Stimulated activated CD8-positive, alpha-beta memory T cell treated with anti-CD3 and anti-CD28 coated beads, Interleukin-12 subunit alpha, Interleukin-12 subunit beta, amount 100 ng/mL, for 1 hour (primary cell): Measurements from ENCODE around the gene DUSP16.

Experiments used
- DNase-seq: peaks from one replicate; pipeline ENCODE4 v3.0.0-alpha.2; 2020; ENCODE audit warnings: low read depth

DUSP16 gene

DNA sequence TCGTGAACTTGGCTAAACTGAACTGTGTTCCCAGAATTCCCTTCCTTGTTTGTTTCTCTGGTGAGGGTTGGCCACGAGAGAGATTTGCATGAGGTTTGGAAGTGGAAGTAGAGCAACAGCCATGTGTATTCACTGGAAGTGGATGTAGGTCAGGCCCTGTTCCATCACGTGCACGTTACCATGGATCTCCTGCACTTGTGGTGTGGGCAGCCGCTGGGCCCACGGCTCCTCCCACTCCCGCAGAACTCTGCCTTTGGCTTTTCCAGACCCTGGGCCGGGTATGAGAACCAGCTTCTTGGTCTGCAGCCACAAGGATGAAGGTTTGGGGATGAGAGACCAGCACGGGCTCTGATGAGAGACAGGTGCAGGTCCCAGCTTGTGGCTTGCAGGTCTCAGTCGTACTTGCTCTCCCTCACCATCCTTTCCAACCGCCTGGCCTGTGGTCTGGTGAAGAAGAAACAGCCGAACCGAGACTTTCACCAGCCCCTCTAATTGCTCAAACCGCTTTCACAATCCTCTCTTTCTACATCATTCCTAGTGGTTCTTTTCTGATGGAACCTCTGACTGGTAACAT lies 94.9 kb downstream of the DUSP16 start:
- DNase-seq: no peak

DNA sequence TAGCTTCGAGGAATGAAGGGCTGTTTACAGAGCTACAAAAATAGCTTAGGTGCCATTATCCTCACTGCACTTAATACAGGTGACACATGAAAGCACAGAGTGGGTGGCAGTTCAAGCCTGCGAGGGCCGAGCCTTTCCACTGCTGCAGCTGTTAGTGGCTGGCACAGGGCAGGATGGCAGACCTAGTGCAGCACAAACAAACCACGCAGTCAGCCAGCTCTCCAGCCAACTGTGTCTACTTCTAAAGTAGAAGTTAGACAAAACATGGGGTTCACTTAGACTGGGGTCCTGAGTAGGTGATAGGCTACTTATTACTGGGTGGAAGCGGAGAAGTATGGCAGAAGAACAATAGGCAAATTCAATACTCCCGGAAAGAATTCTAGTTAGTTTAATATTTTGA lies 95.4 kb downstream of the DUSP16 start:
- DNase-seq: no peak

DNA sequence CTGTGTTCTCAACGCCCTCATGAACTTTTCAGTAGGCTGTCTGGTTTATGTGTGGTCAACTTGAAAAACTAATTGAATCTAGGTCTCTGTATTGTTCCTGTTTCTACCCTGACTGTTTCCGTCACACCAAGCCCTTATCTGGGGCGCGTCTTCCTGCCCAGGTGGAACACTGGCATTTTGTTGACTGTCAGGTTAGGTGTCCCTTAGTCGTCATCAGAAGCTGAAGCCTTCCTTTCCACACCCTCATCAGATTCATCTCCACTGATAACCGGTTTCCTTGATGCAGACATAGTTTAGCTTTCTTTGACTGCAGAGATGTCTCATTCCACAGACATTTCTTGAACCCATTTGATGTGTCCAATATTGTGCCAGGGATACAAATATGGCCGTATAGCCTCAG lies 96.5 kb downstream of the DUSP16 start:
- peak; percentile 43 for DNase-seq

DNA sequence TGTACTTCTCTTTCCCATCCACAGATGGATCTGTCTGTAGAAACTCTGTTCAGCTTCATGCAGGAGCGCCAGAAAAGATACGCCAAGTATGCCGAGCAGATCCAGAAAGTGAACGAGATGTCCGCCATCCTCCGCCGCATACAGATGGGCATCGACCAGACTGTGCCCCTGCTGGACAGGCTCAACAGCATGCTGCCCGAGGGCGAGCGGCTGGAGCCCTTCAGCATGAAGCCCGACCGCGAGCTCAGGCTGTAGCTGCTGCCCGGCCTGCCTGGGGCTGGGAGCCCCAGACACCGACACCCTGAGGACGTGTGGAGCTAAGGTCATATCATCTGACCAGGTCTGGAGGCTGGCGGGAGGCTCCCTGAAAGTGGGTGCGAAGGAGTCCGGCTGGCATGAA lies 97.1 kb downstream of the DUSP16 start:
- DNase-seq: no peak

DNA sequence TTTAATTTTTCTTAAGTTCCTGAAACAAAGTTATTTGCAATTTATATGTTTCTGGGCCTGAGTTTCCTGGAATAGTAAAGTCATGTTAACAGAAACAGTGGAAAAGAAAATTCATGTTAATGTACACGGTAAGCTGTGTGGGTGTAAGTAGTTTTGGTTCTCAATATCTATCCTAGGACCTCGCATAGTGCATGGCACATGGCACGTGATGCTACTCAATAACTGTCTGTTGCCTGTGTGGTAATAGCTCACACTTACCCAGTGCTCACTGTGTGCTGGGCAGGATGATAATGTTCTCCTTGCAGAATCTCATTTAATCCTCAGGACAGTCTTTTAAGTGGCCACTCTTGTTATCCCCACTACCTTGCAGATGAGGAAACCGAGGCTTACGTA lies 100.7 kb downstream of the DUSP16 start:
- DNase-seq: no peak

DNA sequence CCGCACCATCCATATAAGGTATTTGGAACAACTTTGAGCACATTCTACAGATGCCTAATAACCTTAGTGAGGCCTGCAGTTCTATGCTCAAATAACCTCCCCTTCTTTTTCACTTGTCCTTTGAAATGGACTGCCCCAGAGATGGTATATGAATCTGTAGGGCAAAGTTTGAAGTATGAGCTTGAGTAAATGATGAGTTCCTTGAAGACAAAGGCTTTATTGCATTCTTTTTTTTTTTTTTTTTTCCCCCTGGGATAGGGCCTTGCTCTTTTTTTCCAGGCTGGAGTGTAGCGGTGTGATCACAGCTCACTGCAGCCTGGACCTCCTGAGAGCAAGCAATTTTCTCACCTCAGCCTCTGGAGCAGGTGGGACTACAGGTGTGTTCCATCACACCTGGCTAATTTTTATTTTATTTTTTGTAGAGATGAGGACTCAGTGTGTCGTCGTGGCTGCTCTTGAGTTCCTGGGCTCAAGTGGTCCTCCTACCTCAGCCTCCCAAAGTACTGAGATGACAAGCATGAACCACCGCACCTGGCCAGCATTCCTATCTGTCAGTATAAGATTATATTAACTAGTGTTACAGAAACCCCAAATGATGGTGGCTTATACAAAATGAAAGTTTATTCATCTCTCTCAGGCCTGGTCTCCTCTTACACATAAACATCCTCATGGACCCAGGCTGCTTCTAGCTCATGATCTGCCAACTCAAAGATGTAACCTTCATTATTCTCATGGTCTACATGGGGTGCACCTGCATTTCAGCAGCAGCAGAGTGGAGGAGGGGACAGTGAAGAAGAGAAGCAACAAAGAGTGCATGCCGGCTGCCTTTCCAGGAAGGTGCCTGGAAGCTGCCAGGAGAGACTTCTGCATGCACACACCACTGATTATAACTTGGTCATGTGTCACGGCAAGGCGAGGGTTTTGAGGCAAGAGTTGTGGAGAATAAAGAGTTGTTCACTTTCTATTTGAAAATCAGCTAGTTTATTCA lies 101.4 kb downstream of the DUSP16 start:
- no peak for DNase-seq

DNA sequence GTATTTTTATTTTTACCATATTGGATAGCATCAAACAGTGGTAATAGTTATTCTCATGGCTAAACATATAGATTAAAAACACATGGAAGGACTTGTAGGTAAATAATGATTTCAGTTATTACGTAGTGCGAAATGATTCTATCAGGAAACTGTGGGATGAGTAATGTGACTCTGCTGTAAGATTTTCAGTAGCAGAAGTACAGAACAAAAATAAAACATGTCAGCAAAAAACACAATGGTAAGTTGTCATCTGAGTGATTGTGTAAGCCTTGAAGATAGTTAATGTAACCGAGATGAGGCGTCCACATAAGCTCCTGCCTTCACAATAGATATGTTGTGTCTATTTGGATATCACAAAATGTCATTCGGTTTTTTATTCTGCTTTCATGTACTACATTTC lies 106.0 kb downstream of the DUSP16 start:
- DNase-seq: no peak

DNA sequence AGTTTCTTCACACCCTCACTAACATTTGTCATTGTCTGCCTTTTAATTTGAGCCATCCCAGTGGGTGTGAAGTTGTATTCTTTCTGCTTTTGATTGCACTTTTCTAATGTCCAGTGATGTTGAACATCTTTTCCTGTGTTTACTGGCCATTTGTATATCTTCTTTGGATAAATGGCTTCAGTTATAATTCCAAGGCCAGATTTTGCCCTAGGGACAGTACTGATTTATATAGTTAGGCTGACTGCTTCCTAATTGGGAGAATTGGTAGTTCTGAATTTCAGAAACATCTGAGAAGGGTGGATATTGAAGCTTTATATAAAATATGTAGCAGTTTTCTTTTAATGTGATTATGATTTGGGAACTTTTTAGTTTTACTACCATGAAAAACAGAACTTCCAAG lies 108.3 kb downstream of the DUSP16 start:
- no peak for DNase-seq

DNA sequence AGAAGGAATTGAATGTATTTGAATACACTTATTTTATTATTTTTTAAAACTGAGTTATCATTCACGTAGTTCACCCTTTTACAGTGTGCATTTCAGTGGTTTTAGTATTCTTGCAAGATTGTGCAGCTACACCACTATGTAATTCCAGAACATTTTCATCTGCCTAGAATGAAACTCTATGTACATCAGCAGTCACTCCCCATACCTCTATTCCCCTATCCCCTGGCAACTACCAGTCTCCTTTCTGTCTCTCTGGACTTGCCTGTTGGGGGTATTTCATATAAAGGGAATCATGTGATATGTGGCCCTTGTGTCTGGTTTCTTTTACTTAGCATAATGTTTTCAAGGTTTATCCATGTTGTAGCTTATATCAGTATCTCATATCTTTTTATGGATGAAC lies 109.0 kb downstream of the DUSP16 start:
- no peak for DNase-seq

DNA sequence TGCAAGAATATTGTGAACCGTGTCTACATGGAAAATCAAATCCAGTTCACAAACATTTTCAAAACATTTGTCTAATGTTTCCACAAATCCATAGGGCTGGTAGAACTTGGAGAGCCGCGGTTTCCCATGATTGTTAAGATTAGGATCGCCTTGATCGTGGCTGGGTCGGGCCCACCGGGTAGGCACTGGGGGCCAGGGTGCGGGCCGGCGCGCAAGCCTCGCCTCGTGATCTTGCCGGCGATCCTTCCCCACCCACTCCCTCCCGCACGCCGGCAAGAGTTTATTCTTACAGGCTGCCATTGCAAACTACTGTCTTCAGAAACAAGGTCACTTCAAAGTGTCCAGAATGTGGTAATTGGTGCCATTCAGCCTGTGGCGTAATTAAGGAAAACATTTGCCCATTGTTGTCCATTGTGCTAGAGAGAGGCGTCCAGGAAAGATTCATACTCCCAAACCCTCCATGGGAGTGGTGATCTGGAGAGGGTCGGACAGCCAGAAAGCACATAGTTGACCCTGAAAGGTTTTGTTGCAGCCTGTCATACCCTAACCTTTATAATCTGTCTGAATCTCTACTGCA lies 110.2 kb downstream of the DUSP16 start:
- no peak for DNase-seq

DNA sequence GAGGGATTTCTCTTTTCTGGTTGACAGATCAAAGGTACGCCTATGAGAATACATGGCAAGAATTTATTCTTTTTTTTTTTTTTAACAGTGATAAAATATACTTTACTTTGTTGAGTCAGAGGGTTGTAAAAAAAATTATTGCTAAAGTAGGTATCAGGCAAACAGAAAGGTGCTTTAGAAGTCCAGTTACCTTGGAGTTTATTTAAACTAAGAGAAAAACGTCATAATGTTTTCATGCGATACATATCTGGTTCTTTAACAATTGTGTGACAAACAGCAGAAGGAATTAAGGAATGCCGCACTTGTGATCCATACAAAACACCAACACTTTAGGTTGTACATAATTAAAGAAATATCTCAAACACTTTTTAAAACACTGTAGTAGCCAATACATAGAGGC lies 111.6 kb downstream of the DUSP16 start:
- no peak for DNase-seq

DNA sequence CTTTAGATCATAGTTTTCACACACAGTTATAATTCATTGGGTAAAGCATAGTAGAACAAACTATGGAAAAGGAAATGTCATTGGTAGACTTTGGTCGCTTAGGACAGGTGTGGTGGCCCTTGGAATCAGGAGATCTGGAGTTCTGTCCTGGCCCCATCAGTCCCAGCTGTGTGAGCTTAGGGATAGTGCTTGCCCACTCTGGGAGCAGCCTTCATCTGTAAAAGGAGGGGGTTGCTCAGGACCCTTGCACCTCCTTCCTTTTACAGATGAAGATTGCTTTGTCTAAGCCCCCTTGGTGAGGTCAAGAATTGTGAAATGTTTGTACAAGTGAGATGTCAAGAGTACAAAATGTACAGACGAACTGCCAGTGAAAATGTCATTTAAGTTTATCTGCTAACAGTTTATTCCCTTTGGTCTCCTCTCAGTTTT lies 112.6 kb downstream of the DUSP16 start:
- no peak for DNase-seq

DNA sequence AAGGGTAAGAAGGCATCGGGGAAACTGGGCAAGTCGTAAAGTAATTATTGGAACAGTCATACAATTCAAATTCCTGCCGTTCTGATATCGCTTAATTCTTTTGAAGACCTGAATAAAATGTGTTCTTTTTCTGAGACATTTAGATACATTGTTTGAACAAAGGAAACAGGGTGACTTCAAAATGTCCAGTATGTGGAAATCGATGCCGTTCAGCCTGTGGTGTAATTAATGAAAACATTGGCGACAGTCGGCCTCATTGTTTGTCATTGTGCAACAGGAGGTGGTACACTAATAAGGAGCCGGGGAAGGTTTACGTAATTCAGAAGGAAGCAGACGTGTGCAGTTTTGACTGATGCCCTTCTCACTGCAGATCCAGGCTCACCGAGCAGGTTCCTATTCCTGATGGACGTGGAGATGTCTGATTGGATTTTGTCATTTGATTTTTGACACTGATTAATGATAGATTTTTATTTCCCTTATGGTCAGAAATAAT lies 113.1 kb downstream of the DUSP16 start:
- DNase-seq: no peak

DNA sequence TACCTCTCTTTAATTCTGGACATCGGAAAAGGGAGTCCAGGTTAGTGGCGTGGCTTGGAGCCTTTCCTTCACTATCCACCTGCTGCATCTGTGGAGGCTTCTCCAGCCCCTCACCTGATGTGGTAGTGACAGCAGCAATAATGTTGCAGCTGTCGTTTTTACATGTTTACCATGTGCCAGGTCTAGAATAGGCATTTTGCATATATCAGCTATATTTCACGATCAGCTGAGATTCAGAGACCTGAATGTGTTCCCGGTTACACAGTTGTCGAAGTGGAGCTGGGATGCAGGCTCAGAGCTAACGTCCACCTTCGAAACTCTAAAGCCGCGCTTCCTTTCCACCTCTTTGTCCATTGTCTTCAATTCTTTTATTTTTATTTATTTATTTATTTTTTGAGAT lies 114.8 kb downstream of the DUSP16 start:
- no peak for DNase-seq

DNA sequence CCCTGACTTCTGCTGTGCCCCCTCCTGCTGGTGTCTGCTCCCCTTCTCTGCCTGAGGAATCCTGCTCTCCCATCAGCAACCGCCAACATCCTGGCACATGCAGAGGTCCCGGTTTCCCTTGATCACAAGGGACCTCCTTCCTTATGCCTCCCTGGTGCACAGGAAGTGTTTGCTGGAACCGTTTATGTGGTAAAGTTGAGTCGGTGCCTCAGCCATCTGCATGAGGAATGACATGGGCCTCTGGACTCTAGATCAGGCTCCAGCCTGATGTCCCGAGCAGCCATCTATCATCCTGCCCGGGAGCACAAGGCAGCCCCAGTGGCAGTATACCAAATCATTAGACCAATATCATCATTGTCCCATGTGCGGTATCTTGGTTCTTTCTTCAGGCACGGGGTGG lies 115.4 kb downstream of the DUSP16 start:
- no peak for DNase-seq

DNA sequence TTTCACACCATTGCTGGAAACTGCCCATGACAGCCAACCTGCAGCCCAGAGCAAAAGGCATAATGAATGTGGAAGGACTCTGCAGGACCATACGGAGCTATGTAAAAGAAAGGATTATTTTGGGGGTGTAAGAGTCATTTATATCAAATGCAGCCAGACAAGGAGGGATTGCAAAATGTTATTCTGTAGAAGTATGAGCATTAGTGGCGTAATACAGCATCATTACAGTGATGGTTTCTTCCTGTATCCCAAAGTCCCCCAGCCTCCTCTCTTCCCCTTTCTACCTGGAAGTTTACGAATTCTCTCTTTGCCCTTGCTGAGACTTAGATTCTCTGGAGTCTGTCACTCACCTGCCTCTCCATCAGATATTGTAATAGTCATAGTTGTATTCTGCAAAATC lies 115.9 kb downstream of the DUSP16 start:
- DNase-seq: no peak

DNA sequence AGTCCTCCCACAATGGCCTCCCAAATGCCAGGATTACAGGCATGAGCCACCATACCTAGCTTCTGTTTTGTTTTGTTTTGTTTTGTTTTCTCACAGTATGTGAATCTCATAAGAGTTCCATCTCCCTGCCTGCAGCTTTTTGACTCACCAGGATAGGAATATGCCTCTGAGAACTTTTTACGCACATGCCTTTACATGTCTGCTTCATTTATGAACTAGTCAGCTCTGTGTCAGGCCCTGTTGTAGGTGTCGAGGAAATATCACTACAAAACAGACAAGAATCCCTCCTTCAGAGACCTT lies 116.8 kb downstream of the DUSP16 start:
- no peak for DNase-seq

DNA sequence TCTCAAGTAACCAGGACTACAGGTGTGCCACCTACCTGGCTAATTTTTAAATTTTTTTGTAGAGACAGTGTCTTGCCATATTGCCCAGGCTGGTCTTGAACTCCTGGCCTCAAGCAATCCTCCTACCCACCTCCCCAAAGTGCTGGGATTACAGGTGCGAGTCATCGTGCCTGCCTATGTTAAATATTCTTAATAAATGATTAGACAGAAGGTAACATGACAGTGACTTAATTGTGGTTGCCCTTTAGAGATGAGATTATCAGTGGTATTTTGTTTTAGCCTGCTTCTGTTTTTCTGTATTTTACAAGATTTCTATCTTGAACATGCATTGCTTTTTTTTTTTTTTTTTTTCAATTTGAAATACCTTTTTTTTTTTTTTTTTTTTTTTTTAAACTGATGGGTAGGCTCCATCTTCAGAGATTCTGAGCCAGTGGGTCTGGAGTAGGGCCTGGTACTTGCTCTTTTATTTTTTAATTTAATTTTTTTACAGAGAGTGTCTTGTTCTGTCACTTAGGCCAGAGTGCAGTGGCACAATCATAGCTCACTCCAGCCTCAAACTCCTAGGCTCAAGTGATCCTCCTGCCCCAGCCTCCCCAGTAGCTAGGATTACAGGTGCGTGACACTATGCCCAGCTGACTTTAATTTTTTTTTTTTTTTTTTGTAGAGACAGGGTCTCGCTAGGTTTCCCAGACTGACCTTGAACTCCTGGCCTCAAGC lies 117.3 kb downstream of the DUSP16 start:
- no peak for DNase-seq

DNA sequence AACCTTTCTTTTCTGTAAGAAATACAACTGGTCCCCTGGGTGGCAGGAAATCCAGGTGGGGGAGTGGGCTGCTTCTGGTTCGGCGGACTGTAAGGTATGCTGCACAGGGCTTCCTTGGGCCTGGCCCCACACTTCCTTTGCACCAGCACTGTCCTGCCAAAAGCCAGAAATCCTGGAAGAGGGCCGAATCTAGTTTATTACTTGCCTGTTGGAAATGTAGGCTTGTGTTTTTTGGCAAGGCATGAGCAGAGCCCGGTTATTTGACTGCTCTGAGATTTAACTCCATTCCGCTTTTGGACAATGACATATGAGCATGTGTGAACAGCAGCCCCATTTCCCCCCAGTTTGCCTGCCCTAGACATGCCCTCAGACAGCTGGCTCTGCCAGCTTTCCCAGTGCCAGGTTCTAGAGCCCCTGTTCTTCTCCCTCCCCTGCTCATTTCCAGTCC lies 119.2 kb downstream of the DUSP16 start:
- DNase-seq: no peak

DNA sequence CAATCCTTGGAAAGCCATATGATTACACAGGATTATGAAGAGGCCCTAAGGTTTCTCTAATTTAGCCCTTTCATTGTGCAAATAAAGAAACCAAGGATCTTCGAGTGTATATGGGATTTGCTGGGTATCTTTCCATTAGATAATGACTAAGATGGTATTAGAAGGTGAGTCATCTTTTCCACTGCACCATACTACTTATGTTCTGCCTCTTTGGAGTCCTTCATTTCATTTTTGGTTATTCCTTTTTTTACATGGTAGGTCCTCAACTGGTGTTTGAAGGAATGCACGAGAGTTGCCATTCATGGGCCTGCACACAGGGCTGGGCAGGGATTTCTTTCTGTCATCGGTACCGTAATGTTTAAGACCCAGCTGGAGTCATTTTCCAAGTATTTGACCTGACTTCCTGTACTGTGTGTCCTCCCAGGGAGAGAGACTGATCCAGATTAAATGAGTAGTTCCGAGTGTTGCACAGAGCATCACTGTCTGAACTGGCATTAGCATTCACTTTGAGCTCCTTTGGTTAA lies 120.1 kb downstream of the DUSP16 start:
- DNase-seq: no peak

DNA sequence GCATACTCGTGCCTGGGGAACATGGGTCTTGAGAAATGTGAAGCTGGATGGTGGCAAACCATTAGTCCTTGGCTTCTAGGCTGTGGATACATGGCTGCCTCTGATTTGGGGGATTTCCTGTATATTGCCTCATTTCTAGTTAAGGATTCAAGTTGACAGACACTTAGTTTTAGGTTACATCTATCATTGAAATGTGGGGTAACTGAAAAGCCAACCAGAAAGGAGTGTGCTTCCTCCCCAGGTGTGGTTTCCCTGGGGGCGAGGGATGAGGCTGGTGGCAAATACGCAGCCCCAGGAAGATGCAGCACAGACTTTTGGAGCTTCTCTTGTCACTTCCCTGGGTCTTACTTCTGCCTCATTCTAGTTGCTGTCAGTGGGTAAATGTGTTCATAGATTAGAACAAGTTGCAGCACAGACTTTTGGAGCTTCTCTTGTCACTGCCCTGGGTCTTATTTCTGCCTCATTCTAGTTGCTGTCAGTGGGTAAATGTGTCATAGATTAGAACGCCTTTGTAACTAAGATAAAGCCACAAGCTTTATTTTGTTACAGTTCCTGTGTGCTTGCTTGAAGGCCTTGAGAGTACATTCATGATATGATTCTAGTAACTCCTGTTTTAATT lies 120.7 kb downstream of the DUSP16 start:
- DNase-seq: peak; percentile 23

DNA sequence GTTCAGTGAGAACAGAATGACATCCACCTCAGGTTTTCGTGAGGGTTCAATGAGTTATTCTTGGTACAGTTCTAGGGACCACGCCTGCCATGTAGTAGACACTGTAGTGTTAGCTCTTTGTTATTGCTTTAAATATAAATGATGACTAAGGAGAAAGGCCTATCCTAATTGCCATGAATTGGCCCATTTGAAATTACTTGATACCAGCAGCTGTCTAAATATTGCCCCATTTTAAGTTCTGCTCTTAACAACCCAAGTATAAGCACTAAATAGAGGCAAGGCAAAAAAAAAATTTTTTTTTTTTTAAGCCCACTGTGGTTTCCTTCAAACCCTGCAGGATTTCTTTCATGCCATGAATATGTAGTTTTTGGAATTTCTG lies 121.2 kb downstream of the DUSP16 start:
- no peak for DNase-seq
